Right kidney (tissue), 1 donor: ENCODE measurements around the gene MAEL.

Experiments used
- DNase-seq: peaks from one replicate; pipeline ENCODE4 v3.0.0-alpha.2; 2016

MAEL gene

GRCh38 chr1:167056529-167057231, 67.6 kb downstream of the MAEL start:
- DNase-seq: peak; percentile 51

GRCh38 chr1:167057241-167057688, 68.2 kb downstream of the MAEL start:
- DNase-seq: peak; percentile 53

GRCh38 chr1:167059045-167059808, 70.1 kb downstream of the MAEL start:
- peak; percentile 67 for DNase-seq

- DNase-seq: no peak
These were observed 70.7 kb downstream of the MAEL start for GRCh38 chr1:167059809-167060107.

- DNase-seq: no peak
These were observed 71.3 kb downstream of the MAEL start for GRCh38 chr1:167060141-167061072.

GRCh38 chr1:167061073-167061464, 72.0 kb downstream of the MAEL start:
- no peak for DNase-seq

- DNase-seq: no peak
These were observed 75.5 kb downstream of the MAEL start for GRCh38 chr1:167064621-167065020.

GRCh38 chr1:167065471-167065870, 76.4 kb downstream of the MAEL start:
- no peak for DNase-seq

- peak; percentile 75 for DNase-seq
These were observed 77.4 kb downstream of the MAEL start for GRCh38 chr1:167066333-167067122.

- no peak for DNase-seq
These were observed 78.8 kb downstream of the MAEL start for GRCh38 chr1:167067904-167068303.

- DNase-seq: no peak
These were observed 79.7 kb downstream of the MAEL start for GRCh38 chr1:167068761-167069160.

GRCh38 chr1:167071286-167071685, 82.2 kb downstream of the MAEL start:
- no peak for DNase-seq
